ENCODE data around the gene PRKCE.
A peak's percentile ranks its signal among the peaks of the same experiment; 100 is the strongest.
"Not testable (repeated sequence)": the region's sequence is repeated elsewhere in the genome, so short reads cannot be mapped to it uniquely, and the experiment has no call there.

PRKCE gene

GRCh38 chr2:45705233-45705632 lies 53.8 kb downstream of the PRKCE start:
- no peak for DNase-seq

- DNase-seq, result no peak
Observed at GRCh38 chr2:45706033-45706432, 54.6 kb downstream of the PRKCE start.

GRCh38 chr2:45707006-45707405 lies 55.5 kb downstream of the PRKCE start:
- no peak for DNase-seq

- DNase-seq, result no peak
Observed at GRCh38 chr2:45707661-45708060, 56.2 kb downstream of the PRKCE start.

- no peak for DNase-seq
Observed at GRCh38 chr2:45708501-45708900, 57.0 kb downstream of the PRKCE start.

GRCh38 chr2:45709137-45709536 lies 57.7 kb downstream of the PRKCE start:
- DNase-seq, result no peak

- DNase-seq, result no peak
Observed at GRCh38 chr2:45710468-45710867, 59.0 kb downstream of the PRKCE start.

- DNase-seq, result no peak
Observed at GRCh38 chr2:45711224-45711623, 59.7 kb downstream of the PRKCE start.

GRCh38 chr2:45712570-45712969 lies 61.1 kb downstream of the PRKCE start:
- no peak for DNase-seq

GRCh38 chr2:45713136-45713535 lies 61.7 kb downstream of the PRKCE start:
- DNase-seq, result no peak

GRCh38 chr2:45713591-45713990 lies 62.1 kb downstream of the PRKCE start:
- no peak for DNase-seq

GRCh38 chr2:45714679-45715078 lies 63.2 kb downstream of the PRKCE start:
- DNase-seq, result no peak

GRCh38 chr2:45715601-45716379 lies 64.3 kb downstream of the PRKCE start:
- DNase-seq, result no peak

GRCh38 chr2:45716432-45716831 lies 65.0 kb downstream of the PRKCE start:
- DNase-seq, result not testable (repeated sequence)

GRCh38 chr2:45716915-45717314 lies 65.4 kb downstream of the PRKCE start:
- no peak for DNase-seq

GRCh38 chr2:45720210-45720609 lies 68.7 kb downstream of the PRKCE start:
- DNase-seq, result no peak

GRCh38 chr2:45721150-45721549 lies 69.7 kb downstream of the PRKCE start:
- DNase-seq, result no peak

GRCh38 chr2:45722477-45722876 lies 71.0 kb downstream of the PRKCE start:
- DNase-seq, result no peak

- DNase-seq, result no peak
Observed at GRCh38 chr2:45723857-45724256, 72.4 kb downstream of the PRKCE start.

- DNase-seq, result no peak
Observed at GRCh38 chr2:45724335-45724734, 72.9 kb downstream of the PRKCE start.

GRCh38 chr2:45725731-45726130 lies 74.3 kb downstream of the PRKCE start:
- DNase-seq, result no peak

GRCh38 chr2:45726188-45726587 lies 74.7 kb downstream of the PRKCE start:
- no peak for DNase-seq

- DNase-seq, result no peak
Observed at GRCh38 chr2:45728458-45728942, 77.0 kb downstream of the PRKCE start.

GRCh38 chr2:45729753-45730512 lies 78.5 kb downstream of the PRKCE start:
- DNase-seq, result peak; percentile 28

Data from NCI-H226 (cell line).